Esophagus squamous epithelium (tissue), 4 donors: ENCODE data around the gene MAOA.

ENCODE experiments used
- POLR2A ChIP-seq, 4 donors: fragments of 450-650 bp; IDR thresholded peaks; one replicate each; pipeline ENCODE4 v1.6.1; 2017; ENCODE audit warnings: antibody characterized with exemption in 4 of 4, mild to moderate bottlenecking in 4 of 4, moderate library complexity in 3 of 4
- TF ChIP-seq, protein P1 (sequence below), 6 experiments: fragments of 450-650 bp in 4 of 6; fragments of 200-600 bp in 2 of 6; sonication (generic) in 2 of 6; IDR thresholded peaks; one replicate each; pipeline ENCODE4 v1.5.1; 2016 to 2019; ENCODE audit warnings: antibody characterized with exemption in 6 of 6, mild to moderate bottlenecking in 4 of 6, moderate library complexity in 4 of 6

- TF ChIP-seq, protein P1, sequence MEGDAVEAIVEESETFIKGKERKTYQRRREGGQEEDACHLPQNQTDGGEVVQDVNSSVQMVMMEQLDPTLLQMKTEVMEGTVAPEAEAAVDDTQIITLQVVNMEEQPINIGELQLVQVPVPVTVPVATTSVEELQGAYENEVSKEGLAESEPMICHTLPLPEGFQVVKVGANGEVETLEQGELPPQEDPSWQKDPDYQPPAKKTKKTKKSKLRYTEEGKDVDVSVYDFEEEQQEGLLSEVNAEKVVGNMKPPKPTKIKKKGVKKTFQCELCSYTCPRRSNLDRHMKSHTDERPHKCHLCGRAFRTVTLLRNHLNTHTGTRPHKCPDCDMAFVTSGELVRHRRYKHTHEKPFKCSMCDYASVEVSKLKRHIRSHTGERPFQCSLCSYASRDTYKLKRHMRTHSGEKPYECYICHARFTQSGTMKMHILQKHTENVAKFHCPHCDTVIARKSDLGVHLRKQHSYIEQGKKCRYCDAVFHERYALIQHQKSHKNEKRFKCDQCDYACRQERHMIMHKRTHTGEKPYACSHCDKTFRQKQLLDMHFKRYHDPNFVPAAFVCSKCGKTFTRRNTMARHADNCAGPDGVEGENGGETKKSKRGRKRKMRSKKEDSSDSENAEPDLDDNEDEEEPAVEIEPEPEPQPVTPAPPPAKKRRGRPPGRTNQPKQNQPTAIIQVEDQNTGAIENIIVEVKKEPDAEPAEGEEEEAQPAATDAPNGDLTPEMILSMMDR (IDR thresholded peaks at IDR 0.05): no peak
- no peak for TF ChIP-seq POLR2A (IDR thresholded peaks at IDR 0.05)
Observed at GRCh38 chrX:43643201-43643600, 12.9 kb upstream of the MAOA start.
